Effector memory CD4-positive, alpha-beta T cell (primary cell): Measurements from ENCODE around the gene PRKCB.

Experiments used
- DNase-seq, 3 donors: peaks; one replicate each; pipeline ENCODE4 v3.0.0-alpha.2; 2020
- H3K27ac ChIP-seq: 2 replicates; pipeline ENCODE4 v1.7.0; 2013; ENCODE audit warnings: mild to moderate bottlenecking, low read length, moderate library complexity; ENCODE audit not compliant: insufficient read depth, poor library complexity, severe bottlenecking
- H3K27me3 ChIP-seq: replicated peaks from 2 replicates; pipeline ENCODE4 v1.7.0; 2013; ENCODE audit warnings: mild to moderate bottlenecking, low read length; ENCODE audit not compliant: insufficient read depth, control insufficient read depth, poor library complexity, severe bottlenecking
- H3K36me3 ChIP-seq: 2 replicates; pipeline ENCODE4 v1.7.0; 2013; ENCODE audit warnings: mild to moderate bottlenecking, low read length, moderate library complexity; ENCODE audit not compliant: control insufficient read depth, insufficient read depth
- H3K4me1 ChIP-seq: 2 replicates; pipeline ENCODE4 v1.7.0; 2013; ENCODE audit warnings: low read length, mild to moderate bottlenecking; ENCODE audit not compliant: control insufficient read depth, insufficient read depth, poor library complexity, severe bottlenecking
- H3K4me3 ChIP-seq: 2 replicates; pipeline ENCODE4 v1.7.0; 2013; ENCODE audit warnings: low read length, low read depth, mild to moderate bottlenecking; ENCODE audit not compliant: insufficient read depth, poor library complexity, severe bottlenecking
- H3K9me3 ChIP-seq: 2 replicates; pipeline ENCODE4 v1.7.0; 2013; ENCODE audit warnings: mild to moderate bottlenecking, low read length, moderate library complexity; ENCODE audit not compliant: control insufficient read depth

PRKCB gene

GRCh38 chr16:24046442-24046841, 210.7 kb downstream of the PRKCB start:
- no peaks in the 10 kb centered on the region for H3K4me1 ChIP-seq
- H3K36me3 ChIP-seq = peaks cover 6% of the 10 kb centered on the region
- no peaks in the 10 kb centered on the region for H3K9me3 ChIP-seq
- H3K27ac ChIP-seq = no peak overlapping the region
- no peak overlapping the region for H3K4me3 ChIP-seq
- DNase-seq = no peak
- H3K27me3 ChIP-seq = no peaks in the 10 kb centered on the region

- H3K27me3 ChIP-seq = no peaks in the 10 kb centered on the region
- DNase-seq = no peak
- H3K4me3 ChIP-seq = no peak overlapping the region
- no peaks in the 10 kb centered on the region for H3K4me1 ChIP-seq
- peaks cover 6% of the 10 kb centered on the region for H3K36me3 ChIP-seq
- H3K27ac ChIP-seq = no peak overlapping the region
- H3K9me3 ChIP-seq = no peaks in the 10 kb centered on the region
These were observed 213.3 kb downstream of the PRKCB start for GRCh38 chr16:24049113-24049512.

GRCh38 chr16:24051125-24051524, 215.3 kb downstream of the PRKCB start:
- no peaks in the 10 kb centered on the region for H3K4me1 ChIP-seq
- no peak overlapping the region for H3K4me3 ChIP-seq
- no peaks in the 10 kb centered on the region for H3K27me3 ChIP-seq
- peaks cover 1% of the 10 kb centered on the region for H3K36me3 ChIP-seq
- DNase-seq = no peak
- H3K27ac ChIP-seq = no peak overlapping the region
- H3K9me3 ChIP-seq = no peaks in the 10 kb centered on the region

DNA sequence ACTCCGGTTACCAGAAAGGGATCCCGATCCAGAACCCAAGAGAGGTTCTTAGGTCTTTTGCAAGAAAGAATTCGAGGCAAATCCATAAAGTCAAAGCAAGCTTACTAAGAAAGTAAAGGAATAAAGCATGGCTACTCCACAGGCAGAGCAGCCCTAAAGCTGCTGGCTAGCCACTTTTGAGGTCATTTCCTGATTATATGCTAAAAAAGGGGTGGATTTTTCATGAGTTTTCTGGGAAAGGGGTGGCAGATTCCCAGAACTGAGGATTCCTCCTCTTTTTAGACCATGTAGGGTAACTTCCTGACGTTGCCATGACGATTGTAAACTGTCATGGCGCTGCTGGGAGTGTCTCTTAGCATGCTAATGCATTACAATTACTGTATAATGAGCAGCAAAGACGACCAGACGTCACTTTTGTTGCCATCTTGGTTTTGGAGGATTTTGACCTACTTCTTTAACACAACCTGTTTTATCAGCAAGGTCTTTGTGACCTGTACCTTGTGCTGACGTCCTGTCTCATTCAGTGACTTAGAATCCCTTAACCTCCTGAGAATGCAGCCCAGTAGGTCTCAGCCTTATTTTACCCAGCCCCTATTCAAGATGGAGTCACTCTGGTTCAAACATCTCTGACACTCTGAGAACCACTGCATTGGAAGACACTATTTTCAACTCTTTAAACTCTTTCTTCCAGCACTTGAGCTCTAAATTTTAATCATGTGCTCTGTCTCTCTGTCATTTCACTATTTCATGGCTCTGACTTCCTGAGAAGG, 216.7 kb downstream of the PRKCB start:
- no peak overlapping the region for H3K4me3 ChIP-seq
- H3K4me1 ChIP-seq = no peaks in the 10 kb centered on the region
- DNase-seq = no peak
- H3K27me3 ChIP-seq = no peaks in the 10 kb centered on the region
- H3K27ac ChIP-seq = no peak overlapping the region
- H3K9me3 ChIP-seq = no peaks in the 10 kb centered on the region
- peaks cover 5% of the 10 kb centered on the region for H3K36me3 ChIP-seq

DNA sequence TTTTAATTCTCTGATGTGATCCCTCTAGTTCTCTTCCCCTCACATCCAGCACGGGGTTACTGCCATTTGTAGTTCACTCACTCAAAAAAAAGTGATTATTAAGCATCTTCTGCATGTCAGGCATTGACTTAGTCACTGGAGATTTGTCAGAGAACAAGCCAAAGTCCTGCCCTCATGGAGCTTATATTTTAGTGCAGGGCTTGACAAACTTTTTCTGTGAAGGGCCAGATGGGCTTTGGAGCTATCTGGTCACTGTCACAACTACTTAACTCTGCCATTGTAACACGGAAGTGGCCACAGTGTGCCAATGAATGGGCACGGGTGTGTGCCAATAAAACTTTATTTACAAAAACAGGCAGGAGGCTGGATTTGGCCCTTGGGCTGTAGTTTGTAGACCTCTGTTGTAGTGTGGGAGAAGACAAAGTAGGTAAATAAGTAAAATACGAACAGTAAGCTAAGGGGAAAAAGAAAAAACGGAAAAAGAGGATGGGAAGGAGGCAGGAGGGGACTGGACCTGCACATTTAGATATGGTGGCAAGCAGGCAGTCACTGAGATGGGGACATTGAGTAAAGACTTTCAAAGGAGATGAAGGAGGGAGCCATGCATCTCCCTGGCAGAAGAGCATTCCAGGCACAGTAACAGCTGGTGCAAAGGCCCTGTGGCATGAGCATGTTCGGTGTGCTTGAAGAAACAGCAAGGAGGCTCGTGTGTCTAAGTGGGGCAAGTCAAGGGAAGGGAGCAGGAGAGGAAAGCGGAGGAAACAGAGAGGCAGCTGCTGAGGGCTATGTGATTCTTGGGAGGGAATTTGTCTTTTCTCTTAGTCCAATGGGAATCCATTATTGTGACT, 217.5 kb downstream of the PRKCB start:
- Histone ChIP-seq H3K36me3 (peaks cover 5% of the 10 kb centered on the region), H3K9me3 (no peaks in the 10 kb centered on the region), H3K4me3 (no peak overlapping the region), H3K27ac (no peak overlapping the region), H3K27me3 (no peaks in the 10 kb centered on the region), H3K4me1 (no peaks in the 10 kb centered on the region)
- no peak for DNase-seq

DNA sequence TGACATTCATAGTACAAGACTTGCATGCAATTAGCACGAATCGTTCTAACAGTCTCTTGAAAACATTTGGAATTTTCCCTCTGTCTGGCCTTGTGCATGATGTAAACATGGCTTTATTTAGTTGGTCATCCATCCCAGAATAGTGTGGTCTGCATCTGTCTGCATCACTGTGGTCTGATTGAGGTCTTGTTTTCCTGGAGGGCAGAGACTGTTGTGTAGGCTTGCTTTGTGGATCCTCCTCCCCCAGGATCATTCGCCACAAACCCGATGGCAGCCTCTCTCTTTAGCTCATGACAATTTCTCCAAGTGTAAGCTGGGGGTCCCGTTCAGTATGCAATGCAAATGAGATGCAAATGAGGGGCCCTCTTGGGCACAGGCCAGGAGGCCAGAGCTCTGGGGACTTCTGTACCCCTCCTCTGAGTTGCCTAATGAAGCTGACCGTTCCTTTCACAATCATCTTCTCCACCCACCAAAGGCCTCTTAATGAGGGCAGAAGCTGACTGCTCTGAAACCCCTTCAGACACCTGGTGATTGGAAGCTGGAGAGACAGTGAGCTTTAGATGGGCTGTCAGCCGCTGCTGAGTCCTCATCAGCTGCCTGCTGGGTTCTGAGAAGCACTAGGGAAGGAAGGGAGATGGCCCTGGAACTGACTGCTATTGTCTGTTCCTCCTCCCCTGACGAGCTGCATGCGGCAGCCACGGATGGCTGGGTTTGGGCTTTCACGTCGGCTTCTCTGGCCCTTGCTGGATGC, 219.1 kb downstream of the PRKCB start:
- no peak for DNase-seq
- no peaks in the 10 kb centered on the region for H3K9me3 ChIP-seq
- H3K36me3 ChIP-seq = peaks cover 5% of the 10 kb centered on the region
- no peaks in the 10 kb centered on the region for H3K4me1 ChIP-seq
- no peaks in the 10 kb centered on the region for H3K27me3 ChIP-seq
- H3K4me3 ChIP-seq = no peak overlapping the region
- no peak overlapping the region for H3K27ac ChIP-seq

DNA sequence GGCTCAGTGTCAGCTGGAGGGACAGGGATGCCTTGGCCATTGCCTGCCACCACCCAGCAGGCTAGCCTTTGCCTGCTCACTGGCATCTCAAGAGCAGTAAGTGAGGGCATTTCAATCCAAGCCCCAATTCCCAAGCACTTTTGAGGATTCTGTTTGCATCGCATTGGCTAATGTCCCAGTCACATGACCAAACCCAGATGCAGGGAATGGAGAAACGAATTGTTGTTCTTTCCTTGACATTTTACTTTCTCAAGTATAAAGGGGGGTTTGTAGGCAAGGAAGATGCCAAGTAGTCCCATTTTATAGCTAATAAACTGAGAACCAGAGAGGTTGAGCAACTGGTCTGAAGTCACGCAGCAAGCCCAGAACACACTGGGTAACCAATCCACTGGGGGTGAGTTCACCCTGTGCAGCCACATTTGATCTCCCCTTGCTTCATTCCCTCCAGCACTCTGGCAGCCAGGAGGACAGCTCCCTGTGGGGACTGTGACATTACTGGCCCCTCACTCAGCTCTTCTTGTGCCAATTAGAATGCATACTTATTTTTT, 226.6 kb downstream of the PRKCB start:
- Histone ChIP-seq H3K27ac (no peak overlapping the region), H3K9me3 (no peaks in the 10 kb centered on the region), H3K4me3 (no peak overlapping the region), H3K36me3 (peaks cover 11% of the 10 kb centered on the region), H3K4me1 (no peaks in the 10 kb centered on the region), H3K27me3 (no peaks in the 10 kb centered on the region)
- no peak for DNase-seq

DNA sequence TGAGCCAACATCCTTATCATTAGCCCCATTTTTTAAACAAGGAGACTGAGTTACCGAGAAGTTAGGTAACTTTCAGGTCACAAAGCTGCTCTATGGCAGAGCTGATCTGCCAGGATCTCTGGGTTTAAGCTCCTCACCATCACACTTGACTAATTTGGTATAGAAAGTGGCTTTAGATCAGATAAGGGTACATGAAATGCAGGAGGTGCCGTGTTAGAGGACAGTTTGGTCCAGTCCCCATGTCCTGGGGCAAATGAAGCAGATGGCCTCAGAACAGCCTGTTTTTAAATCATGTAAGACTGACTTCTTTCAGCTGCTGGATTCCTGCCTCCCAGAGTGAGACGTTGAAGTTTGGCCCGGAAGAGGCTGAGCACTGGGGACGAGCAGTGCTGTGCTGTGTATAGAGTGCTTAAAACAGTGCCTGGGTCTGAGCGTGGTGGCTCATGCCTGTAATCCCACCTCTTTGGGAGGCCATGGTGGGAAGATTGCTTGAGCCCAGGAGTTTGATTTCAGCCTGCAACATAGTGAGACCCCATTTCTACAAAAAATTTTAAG, 233.3 kb downstream of the PRKCB start:
- no peak for DNase-seq
- Histone ChIP-seq H3K27ac (no peak overlapping the region), H3K36me3 (no peaks in the 10 kb centered on the region), H3K9me3 (no peaks in the 10 kb centered on the region), H3K27me3 (no peaks in the 10 kb centered on the region), H3K4me1 (no peaks in the 10 kb centered on the region), H3K4me3 (no peak overlapping the region)

GRCh38 chr16:24070851-24071250, 235.1 kb downstream of the PRKCB start:
- no peaks in the 10 kb centered on the region for H3K4me1 ChIP-seq
- no peak for DNase-seq
- H3K36me3 ChIP-seq = no peaks in the 10 kb centered on the region
- H3K9me3 ChIP-seq = no peaks in the 10 kb centered on the region
- H3K27ac ChIP-seq = no peak overlapping the region
- H3K27me3 ChIP-seq = no peaks in the 10 kb centered on the region
- H3K4me3 ChIP-seq = no peak overlapping the region
